Adrenal gland (tissue), 5 donors: ENCODE results near the gene HSDL1.

Experiments used
- POLR2A ChIP-seq, 2 donors: fragments of 450-650 bp; IDR thresholded peaks; one replicate each; pipeline ENCODE4 v1.6.1; 2017; ENCODE audit warnings: antibody characterized with exemption in 2 of 2, mild to moderate bottlenecking in 2 of 2, moderate library complexity in 1 of 2
- TF ChIP-seq, protein P1 (sequence below), 6 experiments: fragments of 450-650 bp in 4 of 6; fragments of 200-600 bp in 2 of 6; sonication (generic) in 1 of 6; IDR thresholded peaks; 1 replicate in 5 of 6; 2 replicates in 1 of 6; pipeline versions ENCODE4 v1.5.1 to v1.8.0; 2016 to 2021; ENCODE audit warnings: antibody characterized with exemption in 6 of 6, mild to moderate bottlenecking in 2 of 6, moderate library complexity in 1 of 6
- donor health status: DM: no; HTN: no; CAD: no.

DNA sequence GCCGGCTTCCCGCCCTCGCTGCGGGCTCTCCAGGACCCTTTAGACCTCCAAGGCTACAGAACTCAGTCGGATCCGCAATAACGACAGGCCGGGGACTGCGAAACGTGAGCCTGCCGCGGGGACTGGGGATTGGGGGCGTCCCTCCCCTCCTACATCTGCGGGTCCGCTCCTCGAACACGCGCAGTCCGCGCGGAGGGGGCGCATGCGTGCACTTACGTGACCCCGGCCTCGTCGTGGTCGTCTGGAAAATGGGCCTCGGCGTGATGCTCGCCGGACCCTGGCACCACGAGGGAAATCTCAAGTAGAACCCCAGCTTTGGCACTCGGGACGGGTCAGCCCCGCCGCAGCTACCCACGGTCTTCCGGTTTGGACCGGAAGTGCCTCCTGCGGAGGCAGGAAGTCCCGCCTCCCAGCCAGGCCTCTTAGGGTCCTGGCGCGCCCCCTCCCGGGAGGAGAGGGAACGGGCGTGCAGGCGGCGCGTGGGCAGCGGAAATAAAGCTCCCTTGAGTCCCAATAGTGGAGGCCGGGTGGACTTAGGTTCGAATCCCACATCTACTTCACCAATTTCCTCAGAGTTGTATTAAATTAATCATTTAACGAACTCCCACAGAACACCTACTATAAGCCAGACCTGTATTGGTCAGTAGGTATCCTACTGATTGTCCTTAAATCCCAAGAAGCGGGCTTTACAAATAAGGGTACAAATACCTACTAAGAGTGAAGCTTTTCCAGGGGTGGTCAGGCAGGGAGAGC, 41.9 kb upstream of the HSDL1 start, which contains the start of gene TAF1C:
- TF ChIP-seq, protein P1, sequence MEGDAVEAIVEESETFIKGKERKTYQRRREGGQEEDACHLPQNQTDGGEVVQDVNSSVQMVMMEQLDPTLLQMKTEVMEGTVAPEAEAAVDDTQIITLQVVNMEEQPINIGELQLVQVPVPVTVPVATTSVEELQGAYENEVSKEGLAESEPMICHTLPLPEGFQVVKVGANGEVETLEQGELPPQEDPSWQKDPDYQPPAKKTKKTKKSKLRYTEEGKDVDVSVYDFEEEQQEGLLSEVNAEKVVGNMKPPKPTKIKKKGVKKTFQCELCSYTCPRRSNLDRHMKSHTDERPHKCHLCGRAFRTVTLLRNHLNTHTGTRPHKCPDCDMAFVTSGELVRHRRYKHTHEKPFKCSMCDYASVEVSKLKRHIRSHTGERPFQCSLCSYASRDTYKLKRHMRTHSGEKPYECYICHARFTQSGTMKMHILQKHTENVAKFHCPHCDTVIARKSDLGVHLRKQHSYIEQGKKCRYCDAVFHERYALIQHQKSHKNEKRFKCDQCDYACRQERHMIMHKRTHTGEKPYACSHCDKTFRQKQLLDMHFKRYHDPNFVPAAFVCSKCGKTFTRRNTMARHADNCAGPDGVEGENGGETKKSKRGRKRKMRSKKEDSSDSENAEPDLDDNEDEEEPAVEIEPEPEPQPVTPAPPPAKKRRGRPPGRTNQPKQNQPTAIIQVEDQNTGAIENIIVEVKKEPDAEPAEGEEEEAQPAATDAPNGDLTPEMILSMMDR (IDR thresholded peaks at IDR 0.05) = peak; percentile 80 to 96 (median 92)
- peak in 1 of 2 donors; percentile 28 for TF ChIP-seq POLR2A (IDR thresholded peaks at IDR 0.05)
